HEK293 (cell line): Measurements from ENCODE around the gene MN1.

Source experiments
- CTCF ChIA-PET: fragments of 350-600 bp; formaldehyde crosslinking; extraction: SDS; loops from one replicate; lab custom pipeline; 2021; ENCODE audit warnings: antibody characterized with exemption; lab: Yijun Ruan, JAX
- POLR2A ChIA-PET: fragments of 300-600 bp; formaldehyde crosslinking; extraction: SDS; loops from one replicate; lab custom pipeline; 2020; ENCODE audit warnings: antibody characterized with exemption, inconsistent platforms; lab: Yijun Ruan, JAX
- H3K27ac ChIP-seq: fragments of 200-500 bp; sonication (Bioruptor generic); 2 replicates; pipeline ENCODE4 v1.5.1; 2014; ENCODE audit warnings: low read depth, low read length, control low read depth, inconsistent platforms; ENCODE audit errors: extremely low read depth
- H3K36me3 ChIP-seq, 2 experiments: fragments of 200-500 bp in 1 of 2; sonication (Bioruptor generic) in 1 of 2; 1 replicate in 1 of 2; 2 replicates in 1 of 2; pipeline ENCODE4 v1.5.1; 2014 to 2017; ENCODE audit warnings: inconsistent platforms in 2 of 2, low read length in 2 of 2; ENCODE audit not compliant: control insufficient read depth in 2 of 2, insufficient read depth in 1 of 2
- H3K4me1 ChIP-seq: fragments of 200-500 bp; sonication (Bioruptor generic); 2 replicates; pipeline ENCODE4 v1.5.1; 2014; ENCODE audit warnings: mild to moderate bottlenecking, low read length, inconsistent platforms; ENCODE audit not compliant: control insufficient read depth, insufficient read depth
- H3K4me3 ChIP-seq: 2 replicates; pipeline ENCODE4 v1.5.1; 2011; ENCODE audit warnings: low read depth, mild to moderate bottlenecking, control low read depth, low read length, moderate library complexity
- H3K9me3 ChIP-seq: fragments of 200-500 bp; sonication (Bioruptor generic); 2 replicates; pipeline ENCODE4 v1.5.1; 2014; ENCODE audit warnings: low read depth, low read length, inconsistent platforms; ENCODE audit not compliant: control insufficient read depth, insufficient read depth
- GLIS1 ChIP-seq: fragments of 450-650 bp; formaldehyde crosslinking; IDR thresholded peaks from 2 replicates; pipeline ENCODE4 v1.5.1; 2016; ENCODE audit warnings: missing biosample characterization, missing genetic modification characterization
- HIC1 ChIP-seq: fragments of 450-650 bp; formaldehyde crosslinking; IDR thresholded peaks from 2 replicates; pipeline ENCODE4 v1.5.1; 2016; ENCODE audit warnings: missing biosample characterization, missing genetic modification characterization
- HOXD13 ChIP-seq: sonication (generic); formaldehyde crosslinking; IDR thresholded peaks from 2 replicates; pipeline ENCODE4 v1.8.0; 2022; ENCODE audit warnings: missing genetic modification reagents, borderline replicate concordance
- IKZF3 ChIP-seq: fragments of 450-650 bp; IDR thresholded peaks from 2 replicates; pipeline ENCODE4 v1.5.0; 2018; ENCODE audit warnings: missing biosample characterization, mild to moderate bottlenecking, missing genetic modification characterization, moderate library complexity
- KLF16 ChIP-seq: fragments of 450-650 bp; formaldehyde crosslinking; IDR thresholded peaks from 2 replicates; pipeline ENCODE4 v1.5.1; 2017; ENCODE audit warnings: missing biosample characterization, missing genetic modification characterization
- PRDM4 ChIP-seq: fragments of 450-650 bp; formaldehyde crosslinking; IDR thresholded peaks from 2 replicates; pipeline ENCODE4 v1.5.1; 2017; ENCODE audit warnings: missing biosample characterization, missing genetic modification characterization
- SALL2 ChIP-seq: fragments of 450-650 bp; formaldehyde crosslinking; IDR thresholded peaks from 2 replicates; pipeline ENCODE4 v1.5.0; 2017; ENCODE audit warnings: missing biosample characterization, mild to moderate bottlenecking, missing genetic modification characterization, borderline replicate concordance
- ZBTB17 ChIP-seq: fragments of 450-650 bp; formaldehyde crosslinking; IDR thresholded peaks from 2 replicates; pipeline ENCODE4 v1.5.1; 2016; ENCODE audit warnings: missing biosample characterization, missing genetic modification characterization
- ZNF2 ChIP-seq: fragments of 450-650 bp; formaldehyde crosslinking; IDR thresholded peaks from 2 replicates; pipeline ENCODE4 v1.5.1; 2016; ENCODE audit warnings: missing biosample characterization, missing genetic modification characterization
- ZNF211 ChIP-seq: fragments of 450-650 bp; formaldehyde crosslinking; IDR thresholded peaks from 2 replicates; pipeline ENCODE4 v1.5.1; 2016; ENCODE audit warnings: low read depth, missing biosample characterization, missing genetic modification characterization
- ZNF391 ChIP-seq: fragments of 450-650 bp; formaldehyde crosslinking; IDR thresholded peaks from 2 replicates; pipeline ENCODE4 v1.5.1; 2016; ENCODE audit warnings: low read depth, missing biosample characterization, missing genetic modification characterization, borderline replicate concordance
- ZNF600 ChIP-seq: fragments of 450-650 bp; formaldehyde crosslinking; IDR thresholded peaks from 2 replicates; pipeline ENCODE4 v1.5.1; 2016; ENCODE audit warnings: missing biosample characterization, missing genetic modification characterization
- ZNF664 ChIP-seq: fragments of 450-650 bp; formaldehyde crosslinking; IDR thresholded peaks from 2 replicates; pipeline ENCODE4 v1.5.1; 2016; ENCODE audit warnings: missing biosample characterization, missing genetic modification characterization
- ZNF768 ChIP-seq: fragments of 450-650 bp; formaldehyde crosslinking; IDR thresholded peaks from 2 replicates; pipeline ENCODE4 v1.5.1; 2018; ENCODE audit warnings: missing biosample characterization, mild to moderate bottlenecking, missing genetic modification characterization
- ZNF830 ChIP-seq: fragments of 450-650 bp; IDR thresholded peaks from 2 replicates; pipeline ENCODE4 v1.5.0; 2018; ENCODE audit warnings: missing biosample characterization, missing genetic modification characterization, low read depth, mild to moderate bottlenecking, moderate library complexity
- TF ChIP-seq, protein P1 (sequence below): fragments of 450-650 bp; formaldehyde crosslinking; IDR thresholded peaks from 2 replicates; pipeline ENCODE4 v1.5.1; 2016; ENCODE audit warnings: missing biosample characterization, missing genetic modification characterization, low read depth

MN1 gene

GRCh38 chr22:27784120-27784475, 17.5 kb downstream of the MN1 start:
- TF ChIP-seq ZBTB17 (tag by site-specific recombination) (no peak), ZNF600 (tag by site-specific recombination) (no peak), KLF16 (no peak), PRDM4 (tag by site-specific recombination) (peak; percentile 98), SALL2 (tag by site-specific recombination) (no peak), ZNF391 (tag by site-specific recombination) (no peak), ZNF830 (no peak), HOXD13 (CRISPR knock-in tag) (no peak), GLIS1 (tag by site-specific recombination) (peak; percentile 28; the same call in 1 of the 2 replicates), HIC1 (tag by site-specific recombination) (no peak), IKZF3 (tag by site-specific recombination) (no peak), ZNF211 (tag by site-specific recombination) (no peak)
- TF ChIP-seq, protein P1, sequence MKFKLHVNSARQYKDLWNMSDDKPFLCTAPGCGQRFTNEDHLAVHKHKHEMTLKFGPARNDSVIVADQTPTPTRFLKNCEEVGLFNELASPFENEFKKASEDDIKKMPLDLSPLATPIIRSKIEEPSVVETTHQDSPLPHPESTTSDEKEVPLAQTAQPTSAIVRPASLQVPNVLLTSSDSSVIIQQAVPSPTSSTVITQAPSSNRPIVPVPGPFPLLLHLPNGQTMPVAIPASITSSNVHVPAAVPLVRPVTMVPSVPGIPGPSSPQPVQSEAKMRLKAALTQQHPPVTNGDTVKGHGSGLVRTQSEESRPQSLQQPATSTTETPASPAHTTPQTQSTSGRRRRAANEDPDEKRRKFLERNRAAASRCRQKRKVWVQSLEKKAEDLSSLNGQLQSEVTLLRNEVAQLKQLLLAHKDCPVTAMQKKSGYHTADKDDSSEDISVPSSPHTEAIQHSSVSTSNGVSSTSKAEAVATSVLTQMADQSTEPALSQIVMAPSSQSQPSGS (tag by site-specific recombination): no peak
- CTCF ChIA-PET: interaction anchor here (0.6 kb wide), 1 partner anchor 220 kb away, joined by 3 read pairs; no protein-coding TSS in a partner anchor
- H3K27ac ChIP-seq: peak overlapping the region; percentile 34; the same call in 1 of the 2 replicates
- H3K36me3 ChIP-seq: peaks cover 0 to 3% of the 10 kb centered on the region in 2 experiments; a peak in 1 of 3 replicates
- H3K9me3 ChIP-seq: no peaks in the 10 kb centered on the region
- no peaks in the 10 kb centered on the region; the same call in 1 of the 2 replicates for H3K4me1 ChIP-seq
- no peak overlapping the region for H3K4me3 ChIP-seq
- POLR2A ChIA-PET: no interaction called here

DNA sequence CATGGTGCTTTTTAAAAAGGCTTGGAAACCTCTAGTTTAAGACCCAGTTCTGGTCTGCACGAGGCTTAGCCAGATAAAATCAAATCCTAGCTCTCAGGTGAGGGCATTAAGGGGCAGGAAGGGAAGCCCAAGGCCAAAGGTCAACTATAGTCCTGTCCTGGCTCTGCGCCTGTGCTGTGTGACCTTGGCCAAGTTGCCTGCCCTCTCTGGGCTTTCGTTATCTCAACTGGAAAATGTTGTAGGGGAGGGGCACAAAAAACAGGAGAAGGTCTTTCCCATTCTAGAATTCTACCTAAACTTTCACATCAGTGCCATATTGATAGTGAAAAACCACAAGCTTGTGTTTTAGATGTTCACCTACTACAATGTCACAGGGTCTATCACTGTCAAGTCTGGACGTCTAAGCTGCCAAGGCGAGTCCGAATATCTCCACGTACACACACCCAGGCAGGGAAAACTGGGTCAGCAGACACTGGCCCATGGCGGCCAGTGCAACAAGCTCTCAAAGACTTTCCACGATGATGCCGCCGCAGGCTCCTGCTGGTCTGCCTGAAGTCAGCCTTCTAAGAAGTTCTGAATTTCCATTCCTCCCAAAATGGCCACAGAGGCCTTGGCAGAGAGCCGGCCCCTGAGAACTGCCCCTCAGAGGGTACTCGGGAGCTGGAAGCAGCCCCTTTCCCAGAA, 18.0 kb downstream of the MN1 start:
- Histone ChIP-seq H3K4me1 (no peaks in the 10 kb centered on the region; the same call in 1 of the 2 replicates), H3K36me3 (peaks cover 0 to 5% of the 10 kb centered on the region in 2 experiments; a peak in 1 of 3 replicates), H3K4me3 (no peak overlapping the region), H3K27ac (no peak overlapping the region; the same call in 1 of the 2 replicates), H3K9me3 (no peaks in the 10 kb centered on the region)
- TF ChIP-seq ZNF664 (tag by site-specific recombination) (peak; percentile 94), ZNF768 (tag by site-specific recombination) (peak; percentile 87), ZNF2 (tag by site-specific recombination) (no peak)
- ChIA-PET CTCF (interaction anchor here (0.6 kb wide), 1 partner anchor 220 kb away, joined by 3 read pairs; no protein-coding TSS in a partner anchor), POLR2A (no interaction called here)
